Activated CD4-positive, CD25-positive, alpha-beta regulatory T cell treated with anti-CD3 and anti-CD28 coated beads, Interleukin-2, amount 50 U/mL, for 72 hours (primary cell): Measurements from ENCODE around the gene PIK3AP1.
"Not testable (repeated sequence)": the region's sequence is repeated elsewhere in the genome, so short reads cannot be mapped to it uniquely, and the experiment has no call there.

Experiments used
- DNase-seq: peaks from one replicate; pipeline ENCODE4 v3.0.0; 2021

Gene PIK3AP1

DNA sequence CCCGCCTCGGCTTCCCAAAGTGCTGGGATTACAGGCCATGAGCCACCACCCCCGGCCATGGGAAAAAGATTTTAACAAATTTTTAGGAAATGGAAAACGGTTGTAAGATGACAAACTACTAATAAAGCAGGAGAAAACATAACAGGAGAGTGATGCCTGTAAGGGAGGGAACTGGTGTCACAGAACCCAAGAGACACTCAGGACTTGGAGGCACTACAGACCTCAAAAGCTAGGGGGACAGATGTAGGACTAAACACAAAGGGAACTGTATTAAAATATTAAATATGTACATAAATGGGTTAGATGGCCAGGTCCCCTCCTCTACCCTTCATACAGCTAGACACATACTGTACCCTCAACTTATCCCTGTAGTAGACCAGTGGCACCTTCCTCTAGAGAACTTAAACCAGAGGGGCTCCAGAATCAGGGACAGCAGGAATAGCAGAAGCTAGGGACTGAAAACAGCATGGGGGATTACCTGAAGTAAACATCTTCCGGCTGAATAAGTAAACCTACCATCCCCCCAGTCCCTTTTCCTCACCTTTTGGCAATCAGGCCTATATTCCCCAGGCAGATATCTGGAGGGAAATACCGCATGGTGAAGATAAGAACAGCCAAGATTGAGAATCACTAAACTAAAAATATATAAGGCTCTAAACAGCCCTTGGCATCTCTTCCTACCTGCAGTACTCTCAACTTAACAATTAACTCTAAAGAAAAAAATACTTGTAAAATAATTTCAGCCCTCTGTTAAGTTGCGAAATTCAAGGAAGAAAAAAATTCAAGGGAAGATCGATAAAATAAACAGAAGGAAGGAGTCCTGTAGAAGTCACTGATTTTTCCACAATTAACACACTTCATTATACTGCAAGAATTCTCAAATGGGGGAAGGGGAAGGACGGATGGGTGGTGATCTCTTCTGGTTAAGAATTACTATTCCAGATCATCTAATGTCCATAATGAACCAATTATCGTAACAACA is 149.0 kb downstream of the PIK3AP1 start:
- DNase-seq: no peak

DNA sequence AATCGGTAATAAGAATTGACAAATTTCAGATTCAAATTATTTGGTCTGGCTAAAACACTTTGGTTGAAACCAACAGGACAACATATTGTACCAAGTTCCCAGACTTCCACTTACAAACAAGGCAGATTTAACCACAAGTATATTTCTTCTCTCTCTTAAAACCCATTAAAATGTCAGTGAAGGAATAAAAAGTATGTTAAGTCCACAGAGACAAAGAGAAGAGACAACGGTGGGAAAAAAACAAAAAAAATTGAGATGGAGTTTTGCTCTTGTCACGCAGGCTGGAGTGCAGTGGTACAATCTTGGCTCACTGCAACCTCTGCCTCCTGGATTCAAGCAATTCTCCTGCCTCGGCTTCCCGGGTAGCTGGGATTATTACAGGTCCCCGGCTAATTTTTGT is 149.8 kb downstream of the PIK3AP1 start:
- DNase-seq: no peak

DNA sequence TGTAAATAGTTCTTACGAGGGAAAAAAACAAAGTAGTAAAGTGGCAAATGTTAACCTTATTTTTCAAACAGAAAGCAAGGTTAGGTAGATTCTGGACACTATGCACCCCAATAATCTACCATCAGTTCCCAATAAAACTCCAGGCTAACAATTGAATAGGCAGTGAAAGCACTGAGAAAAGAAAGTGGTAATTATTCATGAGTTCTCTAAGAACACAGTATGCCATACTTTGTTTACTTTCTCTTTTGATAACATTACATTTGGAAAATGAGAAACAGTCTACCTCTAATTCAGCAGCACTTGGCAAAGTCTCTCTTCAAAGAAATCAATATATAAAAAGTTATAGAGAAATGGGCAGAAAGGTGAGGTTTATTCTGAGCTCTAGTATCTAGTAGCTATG is 151.9 kb downstream of the PIK3AP1 start:
- no peak for DNase-seq

DNA sequence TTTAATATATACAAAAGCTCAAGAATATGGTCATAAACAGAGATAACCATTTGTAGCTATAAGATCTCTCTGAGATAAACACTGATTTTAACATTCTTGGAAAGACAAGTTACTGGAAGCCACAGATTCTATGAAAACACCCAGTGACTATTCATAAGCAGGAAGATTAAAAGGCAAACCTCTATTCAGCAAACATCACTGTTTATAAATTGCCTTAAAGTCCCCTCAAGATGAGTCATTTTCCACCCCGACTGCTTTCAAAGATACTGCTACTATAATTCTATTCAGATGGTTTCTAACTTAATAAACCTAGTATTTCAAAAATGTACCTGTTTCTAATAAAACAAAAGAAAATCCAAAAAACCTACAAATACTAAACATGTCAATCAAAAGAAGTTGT is 154.5 kb downstream of the PIK3AP1 start:
- no peak for DNase-seq

DNA sequence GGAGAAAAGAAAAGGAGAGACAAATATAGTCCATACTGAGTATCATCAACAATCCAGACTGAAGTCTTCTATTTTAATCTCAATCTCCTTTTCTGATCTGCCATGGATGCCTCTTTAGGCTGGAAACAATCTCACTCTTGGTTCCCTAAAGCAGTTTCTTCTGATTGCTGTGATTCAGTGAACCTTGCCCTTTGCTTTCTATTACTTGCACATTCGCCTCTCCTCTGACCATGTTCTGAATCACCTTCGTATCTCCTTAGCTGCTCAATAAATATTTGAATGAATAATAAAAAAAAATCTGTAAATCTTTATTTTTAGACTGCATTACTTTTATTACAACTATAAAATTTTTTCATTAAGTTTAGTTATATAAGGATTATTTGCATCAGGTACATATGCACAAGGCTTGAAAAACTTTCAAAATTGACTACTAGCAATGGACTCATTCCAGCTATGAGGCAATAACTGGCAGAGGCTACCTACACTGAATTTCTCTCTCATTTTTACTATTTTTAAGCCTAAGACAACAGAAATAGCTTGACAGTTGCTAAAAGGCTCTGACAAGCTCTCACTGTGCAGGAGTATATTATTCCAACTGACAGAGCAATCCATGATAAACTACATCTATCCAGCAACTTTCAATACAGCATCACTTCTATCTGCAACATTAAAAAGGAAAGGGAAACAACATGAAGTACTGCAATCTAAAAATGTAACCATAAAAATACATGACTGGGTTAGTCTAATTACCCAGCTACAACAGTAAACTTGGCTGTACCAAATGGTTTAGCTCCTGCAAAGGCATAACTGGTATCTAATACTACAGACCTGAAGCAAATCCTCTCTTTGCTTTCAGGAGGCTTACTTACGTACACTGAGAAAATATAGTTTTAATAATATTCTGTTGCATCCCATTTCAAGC is 159.1 kb downstream of the PIK3AP1 start:
- DNase-seq: no peak

DNA sequence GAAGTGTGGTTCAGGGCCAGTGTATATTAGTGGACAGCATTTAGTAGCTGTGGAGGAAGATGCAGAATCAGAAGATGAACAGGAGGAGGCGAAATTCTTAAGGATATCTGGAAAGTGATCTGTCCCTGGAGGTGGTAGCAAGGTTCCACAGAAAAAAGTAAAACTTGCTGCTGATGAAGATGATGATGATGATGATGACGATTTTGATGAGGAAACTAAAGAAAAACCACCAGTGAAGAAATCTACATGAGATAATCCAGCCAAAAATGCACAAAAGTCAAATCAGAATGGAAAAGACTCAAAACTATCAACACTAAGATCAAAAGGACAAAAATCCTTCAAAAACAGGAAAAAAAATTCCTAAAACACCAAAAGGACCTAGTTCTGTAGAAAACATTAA is 159.8 kb downstream of the PIK3AP1 start:
- DNase-seq: no peak

DNA sequence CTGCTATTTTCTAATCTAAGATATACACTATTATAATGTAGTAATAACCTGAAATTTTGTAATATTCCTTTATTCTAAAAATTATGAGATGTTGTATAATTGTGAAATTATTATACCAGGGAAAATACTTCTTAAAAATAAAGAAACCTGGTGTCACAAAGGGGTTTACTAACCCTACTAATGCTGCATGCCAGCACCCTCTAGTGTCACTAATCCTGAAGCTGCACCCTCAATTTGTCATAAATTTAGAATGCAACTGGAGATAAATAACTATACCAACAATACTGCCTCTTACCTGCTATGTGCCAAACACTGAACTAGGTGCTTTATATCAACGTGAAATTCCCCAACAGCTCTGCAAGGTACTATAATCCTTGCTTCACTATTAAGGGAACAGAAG is 164.3 kb downstream of the PIK3AP1 start:
- no peak for DNase-seq

DNA sequence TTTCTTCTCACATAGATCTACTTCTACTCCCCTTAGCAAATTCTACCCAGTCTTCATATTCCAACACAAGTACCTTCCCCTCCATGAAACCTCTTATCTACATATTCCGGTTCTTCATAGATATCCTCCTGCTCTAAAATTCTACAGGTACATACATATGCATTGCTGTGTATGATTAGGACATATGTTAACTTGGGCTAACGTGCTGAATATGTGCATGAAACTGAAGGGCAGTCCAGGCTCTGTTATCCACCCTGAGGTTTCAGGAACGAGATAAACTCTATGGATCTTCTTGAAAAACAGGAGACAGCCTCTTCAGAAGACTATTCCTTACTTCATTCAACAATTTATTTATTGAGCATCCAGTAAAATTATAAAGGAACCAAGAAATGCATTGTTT is 165.0 kb downstream of the PIK3AP1 start:
- no peak for DNase-seq

DNA sequence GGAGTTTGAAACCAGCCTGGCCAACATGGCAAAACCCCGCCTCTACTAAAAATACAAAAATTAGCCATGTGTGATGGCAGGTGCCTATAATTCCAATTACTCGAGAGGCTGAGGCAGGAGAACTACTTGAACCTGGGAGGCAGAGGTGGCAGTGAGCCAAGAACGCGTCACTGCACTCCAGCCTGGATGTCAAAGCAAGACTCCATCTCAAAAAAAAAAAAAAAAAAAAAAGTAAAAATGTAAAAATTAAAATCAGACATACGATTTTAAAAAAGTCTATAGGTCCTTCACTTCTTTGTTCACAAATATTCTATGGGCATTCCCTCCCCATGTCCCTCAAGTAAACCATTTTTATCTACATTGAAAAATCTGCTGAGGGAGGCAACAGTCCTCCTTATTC is 171.7 kb downstream of the PIK3AP1 start:
- DNase-seq: no peak

DNA sequence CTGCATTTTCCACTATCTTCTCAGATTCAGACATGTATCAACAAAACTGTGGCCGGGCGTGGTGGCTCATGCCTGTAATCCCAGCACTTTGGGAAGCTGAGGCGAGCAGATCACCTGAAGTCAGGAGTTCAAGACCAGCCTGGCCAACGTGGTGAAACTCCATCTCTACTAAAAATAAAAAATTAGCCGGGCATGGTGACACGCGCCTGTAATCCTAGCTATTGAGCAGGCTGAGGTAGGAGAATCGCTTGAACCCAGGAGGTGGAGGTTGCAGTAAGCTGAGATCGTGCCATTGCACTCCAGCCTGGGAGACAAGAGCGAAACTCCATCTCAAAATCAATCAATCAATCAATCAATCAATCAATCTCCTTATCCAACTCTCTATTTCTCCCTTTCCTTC is 174.8 kb downstream of the PIK3AP1 start:
- not testable (repeated sequence) for DNase-seq
